Lung (tissue), 12 donors: ENCODE results near the gene FBL. TPM values are rescaled to one million over a fixed set of nuclear protein-coding genes. Genes with fewer than 3 reads are reported as not detected.
A peak's percentile ranks its signal among the peaks of the same experiment; 100 is the strongest.

ENCODE experiments used
- ATAC-seq: fragments of 200-7000 bp; cut with Tn5 transposase; one replicate; pipeline ENCODE4 v1.9.1; 2020; ENCODE audit warnings: moderate number of reproducible peaks; ENCODE audit not compliant: insufficient read depth, low FRiP score
- DNase-seq, 3 donors: peaks; one replicate each; pipeline ENCODE4 v3.0.0-alpha.2; 2013 to 2017
- H3K27ac ChIP-seq, 2 donors: one replicate each; pipeline ENCODE4 v1.5.1; 2013; ENCODE audit warnings: mild to moderate bottlenecking in 2 of 2, moderate library complexity in 2 of 2, control low read depth in 1 of 2, inconsistent platforms in 1 of 2, low read depth in 1 of 2, low read length in 1 of 2
- H3K27me3 ChIP-seq, 3 donors: one replicate each; pipeline ENCODE4 v1.5.1; 2013; ENCODE audit warnings: low read length in 2 of 3; ENCODE audit not compliant: control insufficient read depth in 3 of 3, insufficient read depth in 3 of 3
- H3K36me3 ChIP-seq, 4 donors: one replicate each; pipeline ENCODE4 v1.5.1; 2013; ENCODE audit warnings: low read length in 4 of 4, mild to moderate bottlenecking in 1 of 4, moderate library complexity in 1 of 4; ENCODE audit not compliant: control insufficient read depth in 4 of 4, insufficient read depth in 4 of 4
- H3K4me1 ChIP-seq, 5 donors: one replicate each; pipeline ENCODE4 v1.5.1; 2013; ENCODE audit warnings: low read length in 5 of 5, mild to moderate bottlenecking in 2 of 5, moderate library complexity in 1 of 5; ENCODE audit not compliant: control insufficient read depth in 5 of 5, insufficient read depth in 5 of 5
- H3K4me3 ChIP-seq: one replicate; pipeline ENCODE4 v1.5.1; 2013; ENCODE audit warnings: mild to moderate bottlenecking, control low read depth, moderate library complexity
- H3K9ac ChIP-seq, 2 donors: one replicate each; pipeline ENCODE4 v1.5.1; 2013; ENCODE audit warnings: low read length in 2 of 2, control low read depth in 1 of 2; ENCODE audit not compliant: insufficient read depth in 1 of 2
- H3K9me3 ChIP-seq, 4 donors: one replicate each; pipeline ENCODE4 v1.5.1; 2013; ENCODE audit warnings: low read length in 3 of 4, mild to moderate bottlenecking in 1 of 4, moderate library complexity in 1 of 4; ENCODE audit not compliant: control insufficient read depth in 4 of 4, insufficient read depth in 3 of 4
- CTCF ChIP-seq: IDR thresholded peaks from 2 replicates; pipeline ENCODE4 v1.5.1; 2012; ENCODE audit warnings: mild to moderate bottlenecking; ENCODE audit errors: control extremely low read depth, extremely low read depth
- WGBS, 2 donors: extraction: QIAGEN DNeasy Blood & Tissue Kit; methylation state at CpG; one replicate each; pipeline ENCODE4 v1.1.7; 2013; 5-methylcytosine and 5-hydroxymethylcytosine counted together
- polyA plus RNA-seq, 2 donors: library from polyadenylated mRNA; stranded (reverse); fragments of 200-250 nt; gene quantifications; one replicate each; pipeline ENCODE4 v1.2.1, GENCODE V29; 2013
- total RNA-seq, 2 donors: library from RNA; depleted of rRNA in 1 of 2; stranded (reverse); fragments of >200 nt in 1 of 2; gene quantifications; one replicate each; pipeline ENCODE4 v1.2.1, GENCODE V29; 2014 to 2021
- donor health status: control.
- donor health status: control.
- donor health status: Bipolar disorder and iron deficiency.
- donor health status: healthy.
- donor health status: DM: yes; HTN: yes; CAD: no.

The FBL gene
- total and polyA plus RNA-seq, 4 donors, result 152 to 253 (median 201) TPM

GRCh38 chr19:39847525-39847924, 1.3 kb upstream of the FBL start:
- Histone ChIP-seq H3K9ac (no peak overlapping the region), H3K36me3 (no peaks in the 10 kb centered on the region), H3K27ac (no peak overlapping the region), H3K4me1 (peaks cover 11 to 28% (median 15%) of the 10 kb centered on the region in 5 donors), H3K4me3 (no peak overlapping the region), H3K27me3 (no peaks in the 10 kb centered on the region), H3K9me3 (no peaks in the 10 kb centered on the region)
- WGBS, 2 donors, result 81 to 91% methylated on average over 6 of the region's 6 CpGs
- no peak for DNase-seq
- no peak for TF ChIP-seq CTCF
- ATAC-seq, result no peak

DNA sequence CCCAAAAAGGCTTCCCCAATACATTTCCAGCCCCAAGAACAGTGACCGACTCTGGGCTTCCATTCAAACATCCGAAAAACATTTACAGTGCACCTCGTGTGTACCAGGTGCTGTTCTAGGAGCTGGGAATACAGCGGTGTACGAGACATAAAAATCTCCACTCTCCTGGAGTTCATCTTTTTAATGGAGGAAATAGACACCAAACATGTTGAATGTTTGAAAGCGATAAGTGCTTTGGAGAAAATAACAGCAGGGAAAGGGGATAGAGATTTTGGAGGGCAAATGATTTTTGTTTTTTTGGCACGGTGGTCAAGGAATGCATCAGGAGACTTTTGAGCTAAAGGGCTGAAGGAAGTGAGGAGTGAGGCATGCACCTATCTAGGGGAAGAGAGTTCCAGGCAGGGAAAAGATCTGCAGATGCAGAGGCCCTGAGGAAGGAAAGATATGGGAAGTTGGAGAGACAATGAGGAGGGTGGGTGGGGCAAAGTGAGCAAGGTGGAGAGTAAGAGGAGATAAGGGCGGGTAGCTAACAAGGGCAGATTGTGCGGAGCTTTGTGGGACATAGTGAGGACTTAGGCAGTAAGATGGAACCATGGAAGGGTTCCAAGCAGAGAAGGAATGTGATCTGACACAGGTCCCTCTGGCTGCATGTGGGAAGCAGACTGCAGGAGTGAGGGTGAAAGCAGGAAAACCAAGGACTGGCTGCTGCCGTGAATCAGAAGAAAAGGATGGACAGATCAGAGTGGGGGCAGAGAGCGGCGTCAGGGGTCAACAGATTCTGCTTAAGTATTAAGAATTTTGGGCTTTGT, 703 bp upstream of the FBL start:
- WGBS, 2 donors, result 47 to 51% methylated on average over 12 of the region's 12 CpGs

DNA sequence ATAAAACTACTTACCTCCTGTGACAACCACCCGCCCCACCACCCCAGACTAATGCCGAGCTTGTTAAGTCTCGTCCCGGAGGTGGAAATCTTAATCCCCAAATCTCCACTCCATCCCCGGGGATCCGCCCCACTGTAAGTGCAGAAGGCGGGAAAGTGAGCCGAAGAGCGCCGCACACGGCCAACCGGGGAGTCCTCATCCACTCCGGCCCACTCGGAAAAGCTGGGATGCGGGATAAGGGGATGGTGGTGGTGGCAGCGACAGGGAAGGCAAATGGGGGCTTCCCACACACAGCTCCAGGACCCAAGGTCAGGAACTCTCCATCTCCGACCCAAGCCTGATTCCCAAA, 621 bp downstream of the FBL start:
- peak in 2 of 3 donors; percentile 37 for DNase-seq
- no peak for TF ChIP-seq CTCF
- 1 to 3% methylated on average over 17 of the region's 17 CpGs for WGBS, 2 donors
- H3K9me3 ChIP-seq, result no peaks in the 10 kb centered on the region
- no peaks in the 10 kb centered on the region for H3K36me3 ChIP-seq
- H3K27me3 ChIP-seq, result no peaks in the 10 kb centered on the region
- H3K27ac ChIP-seq, result peak overlapping the region; percentile 55 to 95
- peaks cover 11 to 28% (median 15%) of the 10 kb centered on the region in 5 donors for H3K4me1 ChIP-seq
- H3K9ac ChIP-seq, result peak overlapping the region; percentile 84 to 88
- peak overlapping the region; percentile 78 for H3K4me3 ChIP-seq
- no peak for ATAC-seq

More for the DNA sequence above, 703 bp upstream of the FBL start:
- TF ChIP-seq CTCF, result no peak
- DNase-seq, result no peak
- H3K9ac ChIP-seq, result peak overlapping the region in 1 of 2 donors; percentile 89
- H3K4me1 ChIP-seq, result peaks cover 11 to 28% (median 15%) of the 10 kb centered on the region in 5 donors
- H3K4me3 ChIP-seq, result peak overlapping the region; percentile 24
- ATAC-seq, result no peak
- H3K9me3 ChIP-seq, result no peaks in the 10 kb centered on the region
- H3K27ac ChIP-seq, result peak overlapping the region; percentile 80 to 95
- H3K36me3 ChIP-seq, result no peaks in the 10 kb centered on the region
- H3K27me3 ChIP-seq, result no peaks in the 10 kb centered on the region
